GM12801 (cell line): Measurements from ENCODE around the gene OSMR.

Source experiments
- TF ChIP-seq, protein P1 (sequence below): IDR thresholded peaks from one replicate; pipeline ENCODE4 v1.5.1; 2011; ENCODE audit warnings: control low read depth; ENCODE audit not compliant: insufficient read length; ENCODE audit errors: extremely low read depth

OSMR gene

DNA sequence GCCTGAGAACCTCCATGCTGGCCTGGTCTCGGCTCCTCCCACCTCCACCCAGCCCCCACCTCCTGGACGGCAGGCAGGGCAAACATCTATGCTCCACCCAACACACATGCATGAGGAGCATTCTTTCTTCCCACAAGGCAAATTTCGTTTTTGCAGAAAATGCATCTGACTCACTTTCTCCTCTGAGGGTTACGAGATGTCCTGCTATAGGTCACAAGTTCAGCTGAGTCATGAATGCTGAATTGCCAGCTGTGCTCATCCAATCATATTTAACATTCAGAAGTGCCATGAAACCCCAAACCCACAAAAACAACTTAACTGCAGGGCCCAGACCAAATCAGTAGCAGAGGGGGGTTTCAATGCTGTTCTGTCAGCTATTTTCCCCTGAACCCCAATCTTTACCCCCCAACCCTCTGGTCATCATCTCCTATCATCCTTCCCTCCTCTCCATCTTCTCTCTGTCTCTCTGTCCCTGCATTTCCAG lies 39.0 kb upstream of the OSMR start:
- TF ChIP-seq, protein P1, sequence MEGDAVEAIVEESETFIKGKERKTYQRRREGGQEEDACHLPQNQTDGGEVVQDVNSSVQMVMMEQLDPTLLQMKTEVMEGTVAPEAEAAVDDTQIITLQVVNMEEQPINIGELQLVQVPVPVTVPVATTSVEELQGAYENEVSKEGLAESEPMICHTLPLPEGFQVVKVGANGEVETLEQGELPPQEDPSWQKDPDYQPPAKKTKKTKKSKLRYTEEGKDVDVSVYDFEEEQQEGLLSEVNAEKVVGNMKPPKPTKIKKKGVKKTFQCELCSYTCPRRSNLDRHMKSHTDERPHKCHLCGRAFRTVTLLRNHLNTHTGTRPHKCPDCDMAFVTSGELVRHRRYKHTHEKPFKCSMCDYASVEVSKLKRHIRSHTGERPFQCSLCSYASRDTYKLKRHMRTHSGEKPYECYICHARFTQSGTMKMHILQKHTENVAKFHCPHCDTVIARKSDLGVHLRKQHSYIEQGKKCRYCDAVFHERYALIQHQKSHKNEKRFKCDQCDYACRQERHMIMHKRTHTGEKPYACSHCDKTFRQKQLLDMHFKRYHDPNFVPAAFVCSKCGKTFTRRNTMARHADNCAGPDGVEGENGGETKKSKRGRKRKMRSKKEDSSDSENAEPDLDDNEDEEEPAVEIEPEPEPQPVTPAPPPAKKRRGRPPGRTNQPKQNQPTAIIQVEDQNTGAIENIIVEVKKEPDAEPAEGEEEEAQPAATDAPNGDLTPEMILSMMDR = no peak

DNA sequence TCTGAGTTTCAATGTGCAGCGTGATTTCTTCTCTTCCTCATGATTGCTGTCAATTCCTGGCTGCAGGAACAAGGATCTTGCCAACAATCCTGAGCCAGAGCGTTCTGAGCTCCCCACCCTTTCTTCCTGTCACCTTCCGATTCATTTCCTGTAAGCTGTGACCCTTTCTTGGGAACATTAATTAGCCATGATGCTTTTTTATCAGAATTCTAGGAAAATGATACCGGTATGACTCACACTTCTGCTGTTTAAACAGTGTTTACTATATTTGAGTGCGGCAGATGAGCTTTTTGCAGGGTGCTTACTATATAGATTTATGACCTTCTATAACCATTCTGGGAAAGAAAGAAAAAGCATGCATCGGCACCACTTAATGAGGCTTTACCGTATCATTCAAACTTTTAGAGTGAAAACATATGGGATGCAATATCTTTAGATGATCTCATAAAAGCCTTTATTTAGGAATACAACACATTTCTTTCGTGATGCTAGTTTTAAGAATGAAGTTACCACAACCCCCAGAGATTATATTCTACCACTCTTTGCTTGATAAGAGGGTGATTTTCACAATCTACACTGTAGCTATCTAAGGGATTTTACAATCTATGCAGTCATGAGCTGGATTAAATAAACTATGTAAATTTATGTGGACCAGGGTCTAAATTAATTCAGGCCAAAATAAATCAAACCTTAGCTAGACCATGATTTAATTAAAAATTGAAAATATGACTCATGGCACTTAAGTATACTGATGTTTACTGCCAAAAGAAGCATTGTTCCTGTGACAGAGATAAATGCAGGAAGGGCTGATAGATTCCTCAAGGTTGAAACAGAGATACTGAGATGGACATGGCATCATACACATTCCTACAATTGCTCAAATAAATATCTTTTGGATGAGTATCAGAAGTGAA lies 38.0 kb upstream of the OSMR start:
- TF ChIP-seq, protein P1 = no peak

DNA sequence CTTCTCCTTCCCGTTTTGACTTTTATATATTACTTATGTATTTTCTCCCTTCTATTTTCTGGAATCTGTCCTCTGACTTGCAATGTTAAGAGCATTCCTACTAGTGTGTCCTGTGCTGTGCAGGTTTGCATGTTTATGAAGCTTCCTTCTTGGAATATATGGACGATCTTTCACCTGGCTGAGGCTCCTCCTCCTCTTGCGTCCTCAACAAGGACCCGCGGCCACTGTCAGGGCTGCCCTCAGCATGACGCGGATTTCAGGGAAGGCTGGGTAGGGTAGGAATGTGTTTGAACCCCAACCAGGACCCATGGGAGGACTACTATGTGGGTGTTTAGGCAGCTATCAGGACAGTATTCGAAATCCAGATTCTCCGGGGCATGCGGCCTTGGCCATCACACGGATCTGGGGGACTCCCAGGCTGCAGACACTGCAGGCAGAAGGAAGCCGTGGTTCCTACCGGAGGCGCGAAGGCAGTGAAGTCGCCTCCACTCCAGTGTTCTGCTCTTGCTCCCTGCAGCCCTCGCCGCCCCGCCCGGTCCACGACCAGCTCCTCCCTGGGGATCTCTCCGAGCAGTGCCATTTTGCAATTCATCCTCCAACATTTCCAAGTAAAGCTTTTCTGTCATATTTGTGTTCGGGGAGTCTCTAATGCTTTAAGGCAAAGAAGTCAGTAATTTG lies 37.0 kb upstream of the OSMR start:
- TF ChIP-seq, protein P1 = no peak

DNA sequence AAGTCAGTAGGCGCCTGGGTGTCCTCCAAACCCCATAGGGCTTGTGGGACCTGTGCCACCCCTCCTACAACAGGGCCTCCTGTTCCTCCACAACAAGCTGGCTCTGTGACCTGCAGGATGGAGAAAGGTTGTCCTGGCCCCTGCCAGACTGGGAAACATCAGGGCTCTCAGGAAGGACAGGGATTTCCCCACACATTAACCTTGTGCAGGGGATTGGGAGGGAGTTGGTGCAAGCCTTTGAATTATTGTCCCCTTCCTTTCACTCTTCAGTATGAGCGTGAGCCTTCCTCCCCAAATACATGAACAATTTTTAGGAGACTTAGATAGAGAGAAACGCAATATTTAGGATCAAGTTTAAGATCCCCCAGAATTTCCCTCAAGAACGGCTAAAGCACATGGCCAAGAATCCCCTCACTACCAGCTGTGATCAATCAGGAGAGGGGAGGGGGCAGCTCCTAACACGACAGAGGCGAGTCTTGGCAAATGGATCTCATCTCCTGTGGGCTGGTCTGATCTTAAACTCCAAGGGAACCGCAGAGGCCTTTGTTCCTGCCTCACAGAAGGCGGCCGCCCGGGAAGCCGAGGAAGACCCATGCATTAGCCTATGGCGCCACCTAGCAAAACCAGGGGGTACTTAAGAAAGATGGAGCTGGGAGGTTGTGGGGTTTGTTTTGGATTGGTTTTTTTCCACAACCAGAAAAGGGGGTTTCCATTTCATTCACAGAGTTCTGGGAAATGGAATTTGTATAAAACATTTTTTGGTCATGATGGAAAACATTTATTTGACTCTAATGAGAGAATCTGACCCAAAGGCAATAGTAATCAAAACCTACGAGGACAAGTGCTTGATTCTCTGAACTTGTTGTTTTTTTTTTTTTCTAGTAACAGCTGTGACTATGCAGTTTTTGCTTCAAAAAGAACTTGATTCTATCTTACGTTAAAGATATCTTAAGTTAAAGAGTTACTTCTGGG lies 36.1 kb upstream of the OSMR start:
- TF ChIP-seq, protein P1 = no peak

DNA sequence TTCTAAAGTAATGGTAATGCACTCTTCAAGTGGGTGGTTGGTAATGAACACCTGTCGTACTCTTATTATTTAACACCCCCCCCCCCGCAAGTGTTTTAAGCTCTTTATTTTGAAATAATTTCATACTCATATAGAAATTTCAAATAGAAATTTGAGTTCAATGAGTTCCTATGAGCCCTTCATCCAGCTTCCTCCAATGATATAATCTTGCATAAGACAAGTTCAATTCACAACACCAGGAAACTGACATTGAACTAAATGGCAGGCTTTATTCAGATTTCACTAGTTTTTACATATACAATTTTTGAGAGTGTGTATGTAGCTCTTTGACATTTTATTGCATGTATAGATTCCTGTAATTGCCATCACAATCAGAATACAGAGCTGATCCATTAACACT lies 30.9 kb upstream of the OSMR start:
- TF ChIP-seq, protein P1 = no peak

DNA sequence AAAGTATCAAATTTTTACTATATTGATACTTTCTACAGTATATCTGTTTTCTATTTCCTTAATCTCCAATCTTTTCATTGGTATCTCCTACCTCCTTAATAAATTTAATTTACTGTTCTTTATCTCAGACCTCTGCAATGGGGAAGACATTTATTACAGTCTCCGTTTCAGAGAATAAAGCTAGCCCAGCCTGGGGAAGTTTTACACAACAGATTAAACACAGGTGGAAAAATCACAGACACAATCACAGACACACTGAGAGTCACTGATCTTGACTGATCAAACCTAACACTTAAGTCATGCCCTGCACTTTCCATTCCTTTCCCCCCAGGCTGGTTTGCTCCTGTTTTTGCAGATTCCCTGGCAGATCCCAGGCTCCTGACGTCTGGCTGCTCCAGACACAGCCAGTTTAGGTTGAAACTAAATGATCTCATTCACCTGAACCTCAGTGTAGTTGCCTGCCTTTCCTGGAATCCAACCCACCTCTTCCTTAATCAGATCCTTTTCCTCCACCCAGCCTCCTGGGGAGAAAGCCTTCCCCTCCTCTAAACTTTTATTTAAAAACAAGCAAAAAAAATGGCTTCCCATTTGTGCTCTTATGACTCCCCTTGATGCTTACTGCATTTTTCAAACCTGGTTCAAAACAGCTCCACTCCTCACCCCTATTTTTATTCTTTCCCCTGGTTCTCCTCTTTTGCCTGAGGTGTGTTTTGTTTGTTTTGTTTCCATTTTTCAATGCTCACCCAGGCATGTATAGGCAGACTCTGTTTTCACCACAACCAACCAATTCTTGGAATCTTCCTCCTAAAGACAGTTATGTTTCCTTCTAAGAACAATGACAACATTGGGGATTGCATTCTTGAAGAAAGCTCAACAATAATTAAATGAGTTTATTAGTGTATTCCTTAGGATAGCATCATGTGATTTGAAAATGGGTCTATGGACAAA lies 29.5 kb upstream of the OSMR start:
- TF ChIP-seq, protein P1 = no peak
